ENCODE results near the gene PRR22.
"Not testable (repeated sequence)": the region's sequence is repeated elsewhere in the genome, so short reads cannot be mapped to it uniquely, and the experiment has no call there.

The PRR22 gene

GRCh38 chr19:5749505-5749904, 35.0 kb downstream of the PRR22 start:
- Histone ChIP-seq H3K27me3 (ENCODE audit: insufficient read depth, low read length, poor library complexity) (no peaks in the 10 kb centered on the region), H3K9ac (ENCODE audit: low read depth, low read length) (no peak overlapping the region), H3K36me3 (ENCODE audit: insufficient read depth, low read length) (no peaks in the 10 kb centered on the region), H3K4me1 (ENCODE audit: insufficient read depth, low read length) (no peaks in the 10 kb centered on the region), H3K79me2 (ENCODE audit: insufficient read depth, low read length) (no peaks in the 10 kb centered on the region), H3K4me2 (ENCODE audit: insufficient read depth, low read length) (no peak overlapping the region), H4K20me1 (ENCODE audit: insufficient read depth, low read length) (no peaks in the 10 kb centered on the region), H3K27ac (ENCODE audit: low read length) (no peak overlapping the region), H3K9me3 (ENCODE audit: insufficient read depth, low read length, severe bottlenecking) (no peaks in the 10 kb centered on the region), H2AFZ (ENCODE audit: low read depth, low read length) (no peak overlapping the region), H3K4me3 (ENCODE audit: low read depth in 1 of 2, low read length in 2 of 2) (no peak overlapping the region)
- TF ChIP-seq EZH2 (IDR thresholded peaks at IDR 0.05; ENCODE audit: borderline replicate concordance, low read depth, low read length, severe bottlenecking), result no peak
- no peak for TF ChIP-seq CTCF (IDR thresholded peaks at IDR 0.05; ENCODE audit: borderline replicate concordance, extremely low read depth, low read length, poor library complexity, severe bottlenecking)
- DNase-seq (no peak), ATAC-seq (ENCODE audit: insufficient read depth, low read depth) (no peak)

- ATAC-seq (ENCODE audit: insufficient read depth, low read depth); H3K4me2 ChIP-seq (ENCODE audit: insufficient read depth, low read length): not testable (repeated sequence)
Observed at GRCh38 chr19:5748920-5749319, 35.6 kb downstream of the PRR22 start.

GRCh38 chr19:5744999-5745398, 39.5 kb downstream of the PRR22 start:
- not testable (repeated sequence) for H4K20me1 ChIP-seq (ENCODE audit: insufficient read depth, low read length); H3K9ac ChIP-seq (ENCODE audit: low read depth, low read length); ATAC-seq (ENCODE audit: insufficient read depth, low read depth); H3K4me2 ChIP-seq (ENCODE audit: insufficient read depth, low read length); H3K79me2 ChIP-seq (ENCODE audit: insufficient read depth, low read length); H3K36me3 ChIP-seq (ENCODE audit: insufficient read depth, low read length); H3K4me1 ChIP-seq (ENCODE audit: insufficient read depth, low read length); H3K27me3 ChIP-seq (ENCODE audit: insufficient read depth, low read length, poor library complexity); DNase-seq; H3K9me3 ChIP-seq (ENCODE audit: insufficient read depth, low read length, severe bottlenecking); H3K4me3 ChIP-seq (ENCODE audit: low read depth in 1 of 2, low read length in 2 of 2); H2AFZ ChIP-seq (ENCODE audit: low read depth, low read length); H3K27ac ChIP-seq (ENCODE audit: low read length)

More at GRCh38 chr19:5748920-5749319, 35.6 kb downstream of the PRR22 start:
- not testable (repeated sequence) for H2AFZ ChIP-seq (ENCODE audit: low read depth, low read length); H3K9ac ChIP-seq (ENCODE audit: low read depth, low read length); H3K79me2 ChIP-seq (ENCODE audit: insufficient read depth, low read length); H3K9me3 ChIP-seq (ENCODE audit: insufficient read depth, low read length, severe bottlenecking); H3K36me3 ChIP-seq (ENCODE audit: insufficient read depth, low read length); H3K27ac ChIP-seq (ENCODE audit: low read length); H3K27me3 ChIP-seq (ENCODE audit: insufficient read depth, low read length, poor library complexity); H3K4me1 ChIP-seq (ENCODE audit: insufficient read depth, low read length); DNase-seq; H4K20me1 ChIP-seq (ENCODE audit: insufficient read depth, low read length); H3K4me3 ChIP-seq (ENCODE audit: low read depth in 1 of 2, low read length in 2 of 2)

GRCh38 chr19:5743630-5744029, 40.9 kb downstream of the PRR22 start:
- TF ChIP-seq CTCF (IDR thresholded peaks at IDR 0.05; ENCODE audit: borderline replicate concordance, extremely low read depth, low read length, poor library complexity, severe bottlenecking) (no peak), EZH2 (IDR thresholded peaks at IDR 0.05; ENCODE audit: borderline replicate concordance, low read depth, low read length, severe bottlenecking) (no peak)
- Histone ChIP-seq H2AFZ (ENCODE audit: low read depth, low read length) (no peak overlapping the region; the same call in 1 of the 2 replicates), H3K27ac (ENCODE audit: low read length) (no peak overlapping the region), H3K4me2 (ENCODE audit: insufficient read depth, low read length) (no peak overlapping the region), H3K27me3 (ENCODE audit: insufficient read depth, low read length, poor library complexity) (no peaks in the 10 kb centered on the region), H3K9me3 (ENCODE audit: insufficient read depth, low read length, severe bottlenecking) (no peaks in the 10 kb centered on the region), H4K20me1 (ENCODE audit: insufficient read depth, low read length) (no peaks in the 10 kb centered on the region), H3K4me1 (ENCODE audit: insufficient read depth, low read length) (no peaks in the 10 kb centered on the region), H3K36me3 (ENCODE audit: insufficient read depth, low read length) (no peaks in the 10 kb centered on the region), H3K79me2 (ENCODE audit: insufficient read depth, low read length) (no peaks in the 10 kb centered on the region), H3K4me3 (ENCODE audit: low read depth in 1 of 2, low read length in 2 of 2) (no peak overlapping the region), H3K9ac (ENCODE audit: low read depth, low read length) (no peak overlapping the region)
- no peak for DNase-seq
- no peak for ATAC-seq (ENCODE audit: insufficient read depth, low read depth)
